Astrocyte (in vitro differentiated cells and primary cell): Measurements from ENCODE around the gene PTPN13.

ENCODE experiments used
- EZH2 ChIP-seq: IDR thresholded peaks from 2 replicates; pipeline ENCODE4 v1.6.1; 2012; ENCODE audit warnings: mild to moderate bottlenecking, low read length, inconsistent platforms; ENCODE audit not compliant: insufficient read depth
- TF ChIP-seq, protein P1 (sequence below): IDR thresholded peaks from 2 replicates; pipeline ENCODE4 v1.5.1; 2011; ENCODE audit warnings: low read depth, mild to moderate bottlenecking, inconsistent platforms, low read length, moderate library complexity; ENCODE audit not compliant: insufficient read depth

DNA sequence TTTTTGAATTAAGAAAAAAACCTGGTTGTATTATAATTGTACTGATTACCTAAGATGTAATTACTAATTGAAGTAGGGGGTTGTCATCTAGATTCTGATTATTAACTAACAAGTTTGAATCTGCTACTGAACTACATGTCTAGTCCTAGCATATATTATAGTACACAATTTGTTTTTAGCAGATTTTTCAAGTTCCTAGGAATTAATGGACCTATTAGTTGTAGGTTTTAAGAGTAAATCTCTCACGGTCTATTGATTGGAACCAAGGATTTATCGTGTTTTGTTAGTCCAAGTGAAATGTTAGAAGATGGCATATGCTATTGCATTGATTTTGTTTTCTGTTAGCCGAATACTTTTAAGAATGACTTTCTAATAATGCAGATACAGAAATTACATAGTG is 20.8 kb downstream of the PTPN13 start:
- TF ChIP-seq, protein P1, sequence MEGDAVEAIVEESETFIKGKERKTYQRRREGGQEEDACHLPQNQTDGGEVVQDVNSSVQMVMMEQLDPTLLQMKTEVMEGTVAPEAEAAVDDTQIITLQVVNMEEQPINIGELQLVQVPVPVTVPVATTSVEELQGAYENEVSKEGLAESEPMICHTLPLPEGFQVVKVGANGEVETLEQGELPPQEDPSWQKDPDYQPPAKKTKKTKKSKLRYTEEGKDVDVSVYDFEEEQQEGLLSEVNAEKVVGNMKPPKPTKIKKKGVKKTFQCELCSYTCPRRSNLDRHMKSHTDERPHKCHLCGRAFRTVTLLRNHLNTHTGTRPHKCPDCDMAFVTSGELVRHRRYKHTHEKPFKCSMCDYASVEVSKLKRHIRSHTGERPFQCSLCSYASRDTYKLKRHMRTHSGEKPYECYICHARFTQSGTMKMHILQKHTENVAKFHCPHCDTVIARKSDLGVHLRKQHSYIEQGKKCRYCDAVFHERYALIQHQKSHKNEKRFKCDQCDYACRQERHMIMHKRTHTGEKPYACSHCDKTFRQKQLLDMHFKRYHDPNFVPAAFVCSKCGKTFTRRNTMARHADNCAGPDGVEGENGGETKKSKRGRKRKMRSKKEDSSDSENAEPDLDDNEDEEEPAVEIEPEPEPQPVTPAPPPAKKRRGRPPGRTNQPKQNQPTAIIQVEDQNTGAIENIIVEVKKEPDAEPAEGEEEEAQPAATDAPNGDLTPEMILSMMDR: no peak
- TF ChIP-seq EZH2: no peak
